Occipital lobe (tissue), 2 donors: ENCODE results near the gene GEMIN5. TPM values are rescaled to one million over a fixed set of nuclear protein-coding genes. Genes with fewer than 3 reads are reported as not detected.
"Not testable (repeated sequence)": the region's sequence is repeated elsewhere in the genome, so short reads cannot be mapped to it uniquely, and the experiment has no call there.

Source experiments
- DNase-seq: peaks from one replicate; lab custom pipeline; 2025; lab: John Stamatoyannopoulos, UW
- total RNA-seq: library from RNA; depleted of rRNA; stranded (reverse); fragments of >200 nt; gene quantifications from one replicate; pipeline ENCODE4 v1.2.3, GENCODE V29; 2014

Gene GEMIN5
- total RNA-seq, 1 donor from 2014 or later, result 23.1 TPM

GRCh38 chr5:154940772-154941620 is 3.0 kb upstream of the GEMIN5 start, which contains the start of gene MRPL22:
MRPL22 (plus strand) TSS chr5:154941073; CDS start chr5:154941111, 38 bp downstream.
- peak; percentile 88 for DNase-seq

- DNase-seq, result no peak
Observed at GRCh38 chr5:154940375-154940771, 2.4 kb upstream of the GEMIN5 start.

- not testable (repeated sequence) for DNase-seq
Observed at GRCh38 chr5:154939387-154939786, 1.4 kb upstream of the GEMIN5 start.

- no peak for DNase-seq
Observed at GRCh38 chr5:154937186-154937717, 759 bp downstream of the GEMIN5 start.

GRCh38 chr5:154934881-154935280 is 3.1 kb downstream of the GEMIN5 start:
- DNase-seq, result no peak

- DNase-seq, result no peak
Observed at GRCh38 chr5:154933537-154933936, 4.5 kb downstream of the GEMIN5 start.

GRCh38 chr5:154923441-154924430 is 14.3 kb downstream of the GEMIN5 start:
- no peak for DNase-seq

GRCh38 chr5:154917757-154918156 is 20.3 kb downstream of the GEMIN5 start:
- no peak for DNase-seq

GRCh38 chr5:154916874-154917273 is 21.1 kb downstream of the GEMIN5 start:
- no peak for DNase-seq

- not testable (repeated sequence) for DNase-seq
Observed at GRCh38 chr5:154905601-154906000, 32.4 kb downstream of the GEMIN5 start.

- no peak for DNase-seq
Observed at GRCh38 chr5:154901913-154902312, 36.1 kb downstream of the GEMIN5 start.

GRCh38 chr5:154901276-154901675 is 36.7 kb downstream of the GEMIN5 start:
- DNase-seq, result no peak

GRCh38 chr5:154900066-154900465 is 37.9 kb downstream of the GEMIN5 start:
- DNase-seq, result no peak

GRCh38 chr5:154899151-154899816 is 38.7 kb downstream of the GEMIN5 start:
- DNase-seq, result no peak

GRCh38 chr5:154898210-154898609 is 39.8 kb downstream of the GEMIN5 start:
- DNase-seq, result no peak

GRCh38 chr5:154896562-154897165 is 41.3 kb downstream of the GEMIN5 start:
- DNase-seq, result no peak

GRCh38 chr5:154895606-154896561 is 42.1 kb downstream of the GEMIN5 start:
- DNase-seq, result no peak

GRCh38 chr5:154893381-154893780 is 44.6 kb downstream of the GEMIN5 start:
- no peak for DNase-seq

- DNase-seq, result peak; percentile 14
Observed at GRCh38 chr5:154892369-154892771, 45.6 kb downstream of the GEMIN5 start.

- no peak for DNase-seq
Observed at GRCh38 chr5:154885439-154885838, 52.6 kb downstream of the GEMIN5 start.
